ENCODE results near the gene SLC25A39. TPM values are rescaled to one million over a fixed set of nuclear protein-coding genes. Genes with fewer than 3 reads are reported as not detected.

Gene SLC25A39
- total and polyA plus RNA-seq, 2 donors (not counting 3 experiments of a cell fraction or from before 2014, with no cell fraction given), result 88.5 to 151 TPM

DNA sequence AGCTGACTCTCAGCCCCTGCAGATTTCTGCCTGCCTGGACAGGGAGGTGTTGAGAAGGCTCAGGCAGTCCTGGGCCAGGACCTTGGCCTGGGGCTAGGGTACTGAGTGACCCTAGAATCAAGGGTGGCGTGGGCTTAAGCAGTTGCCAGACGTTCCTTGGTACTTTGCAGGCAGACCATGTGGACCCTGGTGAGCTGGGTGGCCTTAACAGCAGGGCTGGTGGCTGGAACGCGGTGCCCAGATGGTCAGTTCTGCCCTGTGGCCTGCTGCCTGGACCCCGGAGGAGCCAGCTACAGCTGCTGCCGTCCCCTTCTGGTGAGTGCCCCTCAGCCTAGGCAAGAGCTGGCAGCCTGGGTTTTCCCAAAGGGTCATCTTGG is 24.4 kb upstream of the SLC25A39 start:
- dilution Hi-C loops (cut with MboI; ENCODE audit: extremely low pct_ligation_motif_present, low sequenced_read_pairs), result no loop called here
- no peaks in the 10 kb centered on the region for H3K27me3 ChIP-seq (ENCODE audit: control insufficient read depth in 2 of 2, insufficient read depth in 2 of 2, low read length in 2 of 2)
- H3K4me2 ChIP-seq (ENCODE audit: insufficient read depth, low read length), result no peak overlapping the region
- no peaks in the 10 kb centered on the region for H3K4me1 ChIP-seq (ENCODE audit: control insufficient read depth, extremely low read depth, insufficient read depth, low read length)
- no peaks in the 10 kb centered on the region for H4K20me1 ChIP-seq (replicated peaks; ENCODE audit: control insufficient read depth, extremely low read depth, insufficient read depth, low read length)
- TF ChIP-seq EZH2 (IDR thresholded peaks at IDR 0.05; ENCODE audit: borderline replicate concordance, low read depth, low read length, severe bottlenecking) (no peak), POLR2A (IDR thresholded peaks at IDR 0.05; ENCODE audit: low read depth, low read length) (no peak), FOS (IDR thresholded peaks at IDR 0.05; ENCODE audit: borderline replicate concordance, insufficient read depth, low read length) (no peak), MYC (IDR thresholded peaks at IDR 0.05; ENCODE audit: low read depth, low read length) (no peak), CTCF (IDR thresholded peaks at IDR 0.05; ENCODE audit: extremely low read depth in 1 of 2, insufficient read depth in 1 of 2, low read depth in 1 of 2, low read length in 2 of 2) (no peak), JUN (IDR thresholded peaks at IDR 0.05; ENCODE audit: borderline replicate concordance, insufficient read depth, insufficient read length, low read depth) (no peak), GATA2 (IDR thresholded peaks at IDR 0.05; ENCODE audit: insufficient read depth, insufficient read length, low read depth, low read length) (no peak), POLR2AphosphoS5 (IDR thresholded peaks at IDR 0.05; ENCODE audit: insufficient read depth, low read depth, low read length) (no peak)
- TF ChIP-seq, protein P1, sequence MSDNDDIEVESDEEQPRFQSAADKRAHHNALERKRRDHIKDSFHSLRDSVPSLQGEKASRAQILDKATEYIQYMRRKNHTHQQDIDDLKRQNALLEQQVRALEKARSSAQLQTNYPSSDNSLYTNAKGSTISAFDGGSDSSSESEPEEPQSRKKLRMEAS (IDR thresholded peaks at IDR 0.05; ENCODE audit: insufficient read depth, insufficient read length), result no peak
- POLR2A ChIA-PET, result interaction anchor here (0.6 kb wide), 1 partner anchor 14 kb away, joined by 3 read pairs; no protein-coding TSS in a partner anchor
- no peaks in the 10 kb centered on the region for H3K9me1 ChIP-seq (replicated peaks; ENCODE audit: control insufficient read depth, extremely low read depth, insufficient read depth, low read length)
- intact Hi-C loops (cut with micrococcal nuclease), result no loop called here
- DNase-seq (ENCODE audit: low read depth, low spot score) (no peak), FAIRE-seq (no peak)
- H3K9ac ChIP-seq (replicated peaks; ENCODE audit: extremely low read depth, insufficient read depth, low read length), result no peak overlapping the region
- no TSS peak for BruUV-seq (replicated peaks)
- no peaks in the 10 kb centered on the region for H3K9me3 ChIP-seq (replicated peaks; ENCODE audit: control insufficient read depth, insufficient read depth, low read length)
- no peak overlapping the region for H3K27ac ChIP-seq (ENCODE audit: insufficient read depth, low read depth, low read length)
- CTCF ChIA-PET, result interaction anchor here (0.7 to 3.5 kb wide), 6 partner anchors 14 to 174 kb away, joined by 3 to 39 read pairs (median 12); partner anchors contain the start of gene FAM171A2
- H3K36me3 ChIP-seq (ENCODE audit: control insufficient read depth in 2 of 2, extremely low read depth in 1 of 2, insufficient read depth in 2 of 2, low read length in 2 of 2), result peaks cover 6 to 41% of the 10 kb centered on the region in 2 experiments
- no peak overlapping the region for H2AFZ ChIP-seq (ENCODE audit: low read depth, low read length)
- H3K4me3 ChIP-seq (replicated peaks in 1 of 3; ENCODE audit: insufficient read depth in 1 of 3, low read depth in 1 of 3, low read length in 3 of 3), result no peak overlapping the region
- peaks cover 2% of the 10 kb centered on the region for H3K79me2 ChIP-seq (ENCODE audit: control insufficient read depth, insufficient read depth, low read length)
